Measurements from ENCODE around the gene ATG10.

GRCh38 chr5:82178378-82178777, 206.6 kb downstream of the ATG10 start:
- no peak for TF ChIP-seq CTCF (IDR thresholded peaks at IDR 0.05)
- no peak for TF ChIP-seq EZH2 (IDR thresholded peaks at IDR 0.05; ENCODE audit: borderline replicate concordance, insufficient read depth, low read depth, low read length, poor library complexity, severe bottlenecking)
